ENCODE data around the gene FGF19.

DNA sequence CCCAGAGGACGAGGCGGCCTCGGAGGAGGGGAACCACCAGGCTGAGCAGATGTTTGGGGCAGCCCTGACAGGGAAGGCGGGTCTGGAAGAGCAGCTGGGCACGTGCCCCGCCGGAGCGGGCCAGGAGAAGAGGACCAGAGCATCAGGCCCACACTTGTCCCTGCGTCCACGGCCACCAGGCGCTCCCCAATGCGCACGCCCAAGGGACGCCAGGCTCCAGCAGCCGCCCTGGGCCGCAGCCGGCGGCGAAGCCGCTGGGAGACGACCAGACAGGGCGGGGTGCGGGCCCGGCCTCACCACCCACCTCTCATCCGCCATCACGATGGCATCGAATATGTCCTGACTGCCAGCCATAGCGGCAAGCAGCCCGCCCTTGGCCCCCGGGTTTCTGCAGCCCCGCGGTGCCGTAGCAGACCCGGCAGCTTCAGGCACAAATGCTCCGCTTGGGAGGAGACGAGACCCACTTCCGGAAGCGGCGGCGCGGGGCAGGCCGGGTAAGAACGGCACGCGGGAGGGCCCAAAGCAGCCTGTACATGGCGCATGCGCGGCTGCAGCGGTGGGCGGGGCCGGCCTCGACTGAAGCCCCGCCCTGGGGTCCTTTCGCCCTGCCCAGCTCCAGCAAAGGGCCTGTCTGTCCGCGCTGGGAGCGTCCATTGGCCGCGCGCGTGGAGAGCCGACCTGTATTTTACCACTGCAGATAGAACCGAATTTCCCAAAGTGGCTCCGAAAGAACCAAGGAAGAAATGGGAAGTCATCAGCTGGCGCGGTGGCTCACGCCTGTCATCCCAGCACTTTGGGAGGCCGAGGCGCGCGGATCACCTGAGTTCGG lies 28.7 kb downstream of the FGF19 start, which contains the start of gene LTO1:
- TF ChIP-seq, protein P1, sequence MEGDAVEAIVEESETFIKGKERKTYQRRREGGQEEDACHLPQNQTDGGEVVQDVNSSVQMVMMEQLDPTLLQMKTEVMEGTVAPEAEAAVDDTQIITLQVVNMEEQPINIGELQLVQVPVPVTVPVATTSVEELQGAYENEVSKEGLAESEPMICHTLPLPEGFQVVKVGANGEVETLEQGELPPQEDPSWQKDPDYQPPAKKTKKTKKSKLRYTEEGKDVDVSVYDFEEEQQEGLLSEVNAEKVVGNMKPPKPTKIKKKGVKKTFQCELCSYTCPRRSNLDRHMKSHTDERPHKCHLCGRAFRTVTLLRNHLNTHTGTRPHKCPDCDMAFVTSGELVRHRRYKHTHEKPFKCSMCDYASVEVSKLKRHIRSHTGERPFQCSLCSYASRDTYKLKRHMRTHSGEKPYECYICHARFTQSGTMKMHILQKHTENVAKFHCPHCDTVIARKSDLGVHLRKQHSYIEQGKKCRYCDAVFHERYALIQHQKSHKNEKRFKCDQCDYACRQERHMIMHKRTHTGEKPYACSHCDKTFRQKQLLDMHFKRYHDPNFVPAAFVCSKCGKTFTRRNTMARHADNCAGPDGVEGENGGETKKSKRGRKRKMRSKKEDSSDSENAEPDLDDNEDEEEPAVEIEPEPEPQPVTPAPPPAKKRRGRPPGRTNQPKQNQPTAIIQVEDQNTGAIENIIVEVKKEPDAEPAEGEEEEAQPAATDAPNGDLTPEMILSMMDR (IDR thresholded peaks at IDR 0.05): peak in 1 of 7 experiments; percentile 15
- TF ChIP-seq POLR2A (IDR thresholded peaks at IDR 0.05): no peak
- TF ChIP-seq EP300 (IDR thresholded peaks at IDR 0.05): no peak
- TF ChIP-seq POLR2AphosphoS5 (IDR thresholded peaks at IDR 0.05): peak; percentile 93 to 98 (median 97)
